ENCODE measurements around the gene POLR1B. TPM values are rescaled to one million over a fixed set of nuclear protein-coding genes. Genes with fewer than 3 reads are reported as not detected.

POLR1B gene
- polyA plus RNA-seq, 1 of the 3 experiments (the other 2 are of a cell fraction): 13.4 TPM

- TF ChIP-seq CHD2 (IDR thresholded peaks at IDR 0.05; ENCODE audit: low read length, partially characterized antibody): no peak
- no peak for TF ChIP-seq TAF1 (IDR thresholded peaks at IDR 0.05; ENCODE audit: borderline replicate concordance, low read depth, low read length)
- no peak for TF ChIP-seq USF1 (IDR thresholded peaks at IDR 0.05; ENCODE audit: borderline replicate concordance, low read depth)
- TF ChIP-seq RAD21 (IDR thresholded peaks at IDR 0.05; ENCODE audit: low read length): no peak
- no peak for TF ChIP-seq TEAD4 (IDR thresholded peaks at IDR 0.05; ENCODE audit: borderline replicate concordance, insufficient read depth)
- TF ChIP-seq EZH2phosphoT487 (IDR thresholded peaks at IDR 0.05; ENCODE audit: borderline replicate concordance, low read depth): no peak
Measured at GRCh38 chr2:112600634-112601033, 58.4 kb downstream of the POLR1B start (continued).

- DNase-seq: no peak
- H3K9me3 ChIP-seq: no peaks in the 10 kb centered on the region
- no peaks in the 10 kb centered on the region for H3K79me2 ChIP-seq (ENCODE audit: insufficient read depth)
- no peaks in the 10 kb centered on the region for H4K20me1 ChIP-seq (ENCODE audit: insufficient read depth)
- POLR2A ChIA-PET: no interaction called here
- 100% methylated on average over 3 of the region's 3 CpGs for WGBS (ENCODE audit: low lambda C conversion rate)
- H3F3A ChIP-seq (replicated peaks; ENCODE audit: insufficient read depth): no peaks in the 10 kb centered on the region
- no peaks in the 10 kb centered on the region for H3K36me3 ChIP-seq (replicated peaks in 1 of 2; ENCODE audit: control insufficient read depth in 1 of 2, insufficient read depth in 2 of 2, low read length in 1 of 2)
- TF ChIP-seq IRF3 (IDR thresholded peaks at IDR 0.05; ENCODE audit: low read depth, low read length) (no peak), SMC3 (IDR thresholded peaks at IDR 0.05; ENCODE audit: low read depth, low read length) (no peak), GABPA (IDR thresholded peaks at IDR 0.05; ENCODE audit: low read depth) (no peak)
- no peaks in the 10 kb centered on the region for H3K27me3 ChIP-seq (ENCODE audit: insufficient read depth)
- no peak overlapping the region for H3K27ac ChIP-seq (ENCODE audit: low read depth in 2 of 2, low read length in 1 of 2)
- CTCF ChIA-PET: interaction anchor here (0.6 to 13.6 kb wide), 4 partner anchors 14 to 124 kb away, joined by 3 to 149 read pairs (median 16); partner anchors contain the start of gene CHCHD5
- H3K9ac ChIP-seq: no peak overlapping the region
- no peaks in the 10 kb centered on the region for H3K9me2 ChIP-seq
- no peak overlapping the region for H3K4me2 ChIP-seq
- H3K4me1 ChIP-seq (ENCODE audit: control insufficient read depth in 1 of 2, insufficient read depth in 2 of 2, low read depth in 1 of 2, low read length in 1 of 2): peaks cover 0 to 3% of the 10 kb centered on the region in 2 experiments; a peak in 3 of 4 replicates
- no peak overlapping the region for H3K4me3 ChIP-seq (ENCODE audit: low read depth in 2 of 2, low read length in 1 of 2)
- no peak overlapping the region for H2AFZ ChIP-seq (ENCODE audit: low read depth)
Measured at GRCh38 chr2:112601754-112602153, 59.5 kb downstream of the POLR1B start.

- POLR2A ChIA-PET: no interaction called here
- no peak overlapping the region for H3K27ac ChIP-seq (ENCODE audit: low read depth in 2 of 2, low read length in 1 of 2)
- H3K9ac ChIP-seq: no peak overlapping the region
- no peaks in the 10 kb centered on the region for H3K27me3 ChIP-seq (ENCODE audit: insufficient read depth)
- 88% methylated on average over 3 of the region's 3 CpGs for WGBS (ENCODE audit: low lambda C conversion rate)
- H3K9me3 ChIP-seq: no peaks in the 10 kb centered on the region
- CTCF ChIA-PET: interaction anchor here (13.6 kb wide), 1 partner anchor 123 kb away, joined by 149 read pairs; no protein-coding TSS in a partner anchor
- H2AFZ ChIP-seq (ENCODE audit: low read depth): no peak overlapping the region
- no peaks in the 10 kb centered on the region for H3F3A ChIP-seq (replicated peaks; ENCODE audit: insufficient read depth)
- no peaks in the 10 kb centered on the region for H3K9me2 ChIP-seq
- H3K4me2 ChIP-seq: no peak overlapping the region
- no peak for DNase-seq
- no peak overlapping the region for H3K4me3 ChIP-seq (ENCODE audit: low read depth in 2 of 2, low read length in 1 of 2)
- no peaks in the 10 kb centered on the region for H3K79me2 ChIP-seq (ENCODE audit: insufficient read depth)
- H3K36me3 ChIP-seq (replicated peaks in 1 of 2; ENCODE audit: control insufficient read depth in 1 of 2, insufficient read depth in 2 of 2, low read length in 1 of 2): no peaks in the 10 kb centered on the region
- no peaks in the 10 kb centered on the region for H4K20me1 ChIP-seq (ENCODE audit: insufficient read depth)
- H3K4me1 ChIP-seq (ENCODE audit: control insufficient read depth in 1 of 2, insufficient read depth in 2 of 2, low read depth in 1 of 2, low read length in 1 of 2): peaks cover 0 to 3% of the 10 kb centered on the region in 2 experiments; a peak in 3 of 4 replicates
- TF ChIP-seq GATA2 (CRISPR knock-in tag; IDR thresholded peaks at IDR 0.05) (no peak), REST (IDR thresholded peaks at IDR 0.05; ENCODE audit: low read depth, low read length) (no peak), SMC3 (IDR thresholded peaks at IDR 0.05; ENCODE audit: low read depth, low read length) (no peak), CTCF (IDR thresholded peaks at IDR 0.05) (no peak), USF1 (IDR thresholded peaks at IDR 0.05; ENCODE audit: borderline replicate concordance, low read depth) (no peak), JUND (IDR thresholded peaks at IDR 0.05) (no peak), ZBTB33 (IDR thresholded peaks at IDR 0.05; ENCODE audit: borderline replicate concordance, low read depth) (no peak), TAF1 (IDR thresholded peaks at IDR 0.05; ENCODE audit: borderline replicate concordance, low read depth, low read length) (no peak)
Measured at GRCh38 chr2:112602917-112603316, 60.7 kb downstream of the POLR1B start.
